Chondrocyte (in vitro differentiated cells): Measurements from ENCODE around the gene DHCR24. TPM values are rescaled to one million over a fixed set of nuclear protein-coding genes. Genes with fewer than 3 reads are reported as not detected.
A peak's percentile ranks its signal among the peaks of the same experiment; 100 is the strongest.

Experiments
- DNase-seq: peaks from one replicate; pipeline ENCODE4 v3.0.0; 2021; ENCODE audit warnings: mixed read lengths, low spot score
- H3K27ac Mint-ChIP-seq: one replicate; pipeline ENCODE4 v1.8.0; 2021; ENCODE audit warnings: mild to moderate bottlenecking, moderate library complexity, mixed read lengths; ENCODE audit not compliant: unreplicated experiment
- H3K27me3 Mint-ChIP-seq: 2 replicates; pipeline ENCODE4 v1.8.0; 2021; ENCODE audit warnings: low read depth, mixed read lengths
- H3K36me3 Mint-ChIP-seq: 2 replicates; pipeline ENCODE4 v1.8.0; 2021; ENCODE audit warnings: low read depth, mixed read lengths
- H3K4me1 Mint-ChIP-seq: 2 replicates; pipeline ENCODE4 v1.8.0; 2021; ENCODE audit warnings: low read depth, mild to moderate bottlenecking, mixed read lengths
- H3K4me3 Mint-ChIP-seq: one replicate; pipeline ENCODE4 v1.8.0; 2021; ENCODE audit warnings: mild to moderate bottlenecking, moderate library complexity, mixed read lengths; ENCODE audit not compliant: unreplicated experiment
- H3K9me3 Mint-ChIP-seq: 2 replicates; pipeline ENCODE4 v1.8.0; 2021; ENCODE audit warnings: low read depth, mixed read lengths
- total RNA-seq: library from RNA; stranded (reverse); gene quantifications from 3 replicates; pipeline ENCODE4 v1.2.1, GENCODE V29; 2021
- TF ChIP-seq, protein P1 (sequence below): fragments of 200-600 bp; sonication (generic); IDR thresholded peaks from 2 replicates; pipeline ENCODE4 v1.5.0; 2021; ENCODE audit warnings: antibody characterized with exemption, mild to moderate bottlenecking, moderate library complexity

DHCR24 gene
- total RNA-seq, 1 donor from 2014 or later = 129 TPM

DNA sequence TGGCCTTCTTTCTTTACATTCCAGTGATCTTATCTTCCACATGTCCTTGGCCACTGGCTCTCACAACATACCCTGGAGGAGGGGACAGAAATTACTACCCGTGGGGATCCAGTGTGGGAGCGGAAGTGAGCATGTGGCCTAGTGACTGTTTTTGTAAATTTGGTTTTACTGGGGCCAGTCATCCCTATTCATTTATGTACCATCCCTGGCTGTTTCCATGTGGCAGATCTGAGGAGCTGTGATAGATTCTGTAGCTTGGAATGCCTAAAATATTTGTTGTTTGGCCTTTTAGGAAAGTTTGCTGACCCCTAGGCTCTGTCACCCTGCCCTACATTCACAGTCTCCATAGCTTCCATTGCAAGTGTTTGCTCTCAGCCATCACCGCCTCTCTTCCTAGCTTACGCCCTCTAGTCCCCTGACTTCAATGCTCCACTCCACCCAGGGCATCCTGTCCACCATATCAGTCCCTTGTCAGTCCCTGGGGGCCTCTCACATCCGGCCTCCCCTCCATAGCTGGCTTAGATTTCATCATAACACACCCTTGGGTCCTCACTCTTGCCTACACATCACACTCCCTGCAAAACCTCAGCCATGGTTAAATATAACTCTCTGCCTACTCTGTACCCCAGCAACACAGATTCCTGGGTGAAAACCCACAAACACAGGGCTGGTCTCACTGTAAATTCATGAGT is 25.8 kb downstream of the DHCR24 start:
- H3K4me1 Mint-ChIP-seq = peaks cover 31% of the 10 kb centered on the region
- H3K9me3 Mint-ChIP-seq = no peaks in the 10 kb centered on the region
- H3K4me3 Mint-ChIP-seq = no peak overlapping the region
- TF ChIP-seq, protein P1, sequence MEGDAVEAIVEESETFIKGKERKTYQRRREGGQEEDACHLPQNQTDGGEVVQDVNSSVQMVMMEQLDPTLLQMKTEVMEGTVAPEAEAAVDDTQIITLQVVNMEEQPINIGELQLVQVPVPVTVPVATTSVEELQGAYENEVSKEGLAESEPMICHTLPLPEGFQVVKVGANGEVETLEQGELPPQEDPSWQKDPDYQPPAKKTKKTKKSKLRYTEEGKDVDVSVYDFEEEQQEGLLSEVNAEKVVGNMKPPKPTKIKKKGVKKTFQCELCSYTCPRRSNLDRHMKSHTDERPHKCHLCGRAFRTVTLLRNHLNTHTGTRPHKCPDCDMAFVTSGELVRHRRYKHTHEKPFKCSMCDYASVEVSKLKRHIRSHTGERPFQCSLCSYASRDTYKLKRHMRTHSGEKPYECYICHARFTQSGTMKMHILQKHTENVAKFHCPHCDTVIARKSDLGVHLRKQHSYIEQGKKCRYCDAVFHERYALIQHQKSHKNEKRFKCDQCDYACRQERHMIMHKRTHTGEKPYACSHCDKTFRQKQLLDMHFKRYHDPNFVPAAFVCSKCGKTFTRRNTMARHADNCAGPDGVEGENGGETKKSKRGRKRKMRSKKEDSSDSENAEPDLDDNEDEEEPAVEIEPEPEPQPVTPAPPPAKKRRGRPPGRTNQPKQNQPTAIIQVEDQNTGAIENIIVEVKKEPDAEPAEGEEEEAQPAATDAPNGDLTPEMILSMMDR = no peak
- DNase-seq = no peak
- H3K27ac Mint-ChIP-seq = peak overlapping the region; percentile 42
- H3K27me3 Mint-ChIP-seq = no peaks in the 10 kb centered on the region
- peaks cover 32% of the 10 kb centered on the region for H3K36me3 Mint-ChIP-seq

DNA sequence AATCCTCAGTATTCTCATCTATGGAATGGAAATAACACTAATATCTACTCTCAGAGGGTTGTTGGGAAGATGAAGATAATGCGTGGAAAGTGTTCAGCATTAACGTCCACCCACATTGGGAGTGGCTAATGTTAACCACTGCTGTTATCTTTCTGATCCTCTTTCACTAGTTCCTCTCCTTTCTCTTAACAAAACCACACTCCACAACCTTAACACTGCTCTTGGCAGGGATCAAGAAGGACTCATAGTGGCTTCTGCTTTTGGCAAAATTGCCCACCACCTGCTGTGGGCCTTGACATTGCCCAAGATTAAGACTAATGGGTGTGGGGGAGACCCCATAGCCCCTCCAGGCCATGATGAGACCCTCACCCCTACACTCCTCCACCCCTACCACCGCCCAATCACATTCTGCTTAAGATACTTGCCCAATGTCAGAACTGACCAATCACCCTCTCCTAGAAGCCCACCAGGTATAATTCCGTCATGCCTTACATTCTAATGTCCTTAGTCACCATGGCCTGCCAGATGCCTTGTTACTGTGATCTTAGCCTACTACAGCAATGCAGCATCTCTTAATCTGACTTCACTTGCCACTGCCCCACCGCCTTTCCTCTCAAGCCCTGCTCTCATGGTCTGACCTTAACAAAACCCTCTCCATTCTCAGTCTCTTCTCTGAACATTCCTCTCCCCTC is 27.1 kb downstream of the DHCR24 start:
- peaks cover 34% of the 10 kb centered on the region for H3K4me1 Mint-ChIP-seq
- no peak overlapping the region for H3K4me3 Mint-ChIP-seq
- H3K27me3 Mint-ChIP-seq = no peaks in the 10 kb centered on the region
- no peak for DNase-seq
- peak overlapping the region; percentile 72 for H3K27ac Mint-ChIP-seq
- no peaks in the 10 kb centered on the region for H3K9me3 Mint-ChIP-seq
- TF ChIP-seq, protein P1 = no peak
- peaks cover 31% of the 10 kb centered on the region for H3K36me3 Mint-ChIP-seq

DNA sequence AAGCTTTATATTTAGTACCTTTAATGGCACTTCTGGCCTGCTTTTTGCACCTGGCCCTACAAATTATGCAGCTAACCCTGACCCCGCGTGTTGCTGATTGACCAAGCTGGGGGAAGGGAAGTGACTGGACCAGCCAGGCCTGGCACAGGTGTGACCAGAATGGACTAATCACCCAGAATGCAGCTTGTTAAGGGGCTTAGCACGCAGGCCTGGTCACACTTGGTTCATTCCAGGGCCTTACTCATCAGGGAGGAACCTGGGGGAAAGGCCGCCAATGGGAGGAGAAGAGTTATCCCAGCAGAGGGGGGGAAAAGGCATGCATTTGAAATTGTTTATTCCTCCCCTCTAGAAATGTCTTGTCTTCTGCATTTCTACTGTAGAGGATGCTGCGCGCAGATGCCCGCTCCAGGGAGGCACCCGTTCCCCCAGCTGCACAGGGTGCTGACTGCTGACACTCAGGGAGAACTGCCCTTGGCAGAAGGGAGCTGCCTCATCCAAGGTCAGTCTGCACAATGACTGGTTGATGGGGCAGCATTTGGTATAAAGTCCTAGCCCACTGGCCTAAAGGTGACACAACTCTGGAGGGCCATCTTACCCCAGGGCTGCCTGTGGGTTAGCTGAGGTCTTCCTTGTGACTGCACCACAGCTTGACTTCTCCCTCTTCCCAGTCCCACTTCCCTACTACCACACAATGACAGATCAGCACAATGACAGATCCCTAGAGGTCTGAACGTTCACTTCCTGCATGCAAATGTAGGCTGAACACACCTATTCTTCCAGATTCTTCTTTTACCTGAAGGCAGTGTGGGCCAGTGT is 29.0 kb downstream of the DHCR24 start:
- DNase-seq = no peak
- H3K36me3 Mint-ChIP-seq = peaks cover 32% of the 10 kb centered on the region

DNA sequence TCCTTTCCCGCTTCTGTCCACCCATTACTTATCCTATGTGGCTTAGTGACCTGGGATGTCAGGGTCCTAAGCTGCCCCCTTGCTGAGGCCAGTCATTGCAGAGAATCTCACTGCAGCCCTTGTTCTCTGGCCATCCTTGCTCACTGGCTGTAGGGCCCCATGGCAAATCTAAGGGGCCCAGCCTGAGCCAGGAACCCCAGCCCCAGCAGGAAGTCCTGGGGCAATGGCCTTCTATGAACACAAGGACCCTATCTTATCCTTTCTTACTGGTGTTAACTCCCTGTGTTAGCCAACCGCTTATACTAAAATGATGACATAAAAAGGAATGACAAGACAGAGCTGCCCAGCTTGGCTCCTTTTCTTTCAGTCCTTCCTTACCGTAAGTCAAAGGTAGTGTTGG is 29.9 kb downstream of the DHCR24 start:
- TF ChIP-seq, protein P1 = no peak
- peaks cover 34% of the 10 kb centered on the region for H3K36me3 Mint-ChIP-seq
- peaks cover 39% of the 10 kb centered on the region for H3K4me1 Mint-ChIP-seq
- H3K27ac Mint-ChIP-seq = peak overlapping the region; percentile 42
- H3K4me3 Mint-ChIP-seq = no peak overlapping the region
- no peaks in the 10 kb centered on the region for H3K27me3 Mint-ChIP-seq
- H3K9me3 Mint-ChIP-seq = no peaks in the 10 kb centered on the region
- DNase-seq = peak; percentile 30

More for the DNA sequence above, 29.0 kb downstream of the DHCR24 start:
- H3K27me3 Mint-ChIP-seq = no peaks in the 10 kb centered on the region
- TF ChIP-seq, protein P1 = no peak
- peak overlapping the region; percentile 34 for H3K27ac Mint-ChIP-seq
- H3K4me1 Mint-ChIP-seq = peaks cover 40% of the 10 kb centered on the region
- no peaks in the 10 kb centered on the region for H3K9me3 Mint-ChIP-seq
- H3K4me3 Mint-ChIP-seq = no peak overlapping the region
